HL-60 (cell line): ENCODE data around the gene AKAP6.

ENCODE experiments used
- DNase-seq, 2 experiments: peaks; one replicate each; pipeline ENCODE4 v3.0.0-alpha.2; 2010 to 2020; ENCODE audit warnings: low read depth in 1 of 2, low spot score in 1 of 2
- H3K27ac ChIP-seq: fragments of 250-450 bp; sonication (Bioruptor Pico); replicated peaks from 2 replicates; pipeline ENCODE4 v1.5.1; 2020; ENCODE audit warnings: mild to moderate bottlenecking, moderate library complexity
- H3K27me3 ChIP-seq: fragments of 250-450 bp; sonication (Bioruptor Pico); 2 replicates; pipeline ENCODE4 v1.5.1; 2021; ENCODE audit warnings: mild to moderate bottlenecking, moderate library complexity; ENCODE audit not compliant: insufficient read depth, poor library complexity, severe bottlenecking
- H3K4me3 ChIP-seq: replicated peaks from 2 replicates; pipeline ENCODE4 v1.5.1; 2011; ENCODE audit warnings: mild to moderate bottlenecking, control low read depth, low read length; ENCODE audit not compliant: insufficient read depth
- CTCF ChIP-seq: IDR thresholded peaks from one replicate; pipeline ENCODE4 v1.5.1; 2011; ENCODE audit warnings: low read length, control low read depth, inconsistent platforms; ENCODE audit not compliant: insufficient read depth
- GABPA ChIP-seq: IDR thresholded peaks from 2 replicates; pipeline ENCODE4 v1.6.1; 2012; ENCODE audit warnings: low read depth
- POLR2AphosphoS5 ChIP-seq: IDR thresholded peaks from 2 replicates; pipeline ENCODE4 v1.6.1; 2012; ENCODE audit warnings: low read depth
- REST ChIP-seq: IDR thresholded peaks from 2 replicates; pipeline ENCODE4 v1.6.1; 2012; ENCODE audit warnings: low read depth; ENCODE audit not compliant: insufficient replicate concordance
- SPI1 ChIP-seq: IDR thresholded peaks from 2 replicates; pipeline ENCODE4 v1.6.1; 2012; ENCODE audit warnings: low read depth, mild to moderate bottlenecking, borderline replicate concordance

Gene AKAP6

GRCh38 chr14:32469388-32470160 lies 140.5 kb downstream of the AKAP6 start:
- no peak for TF ChIP-seq SPI1
- no peak for TF ChIP-seq CTCF
- TF ChIP-seq REST, result no peak
- no peak for TF ChIP-seq POLR2AphosphoS5
- TF ChIP-seq GABPA, result no peak
- Histone ChIP-seq H3K27ac (no peak overlapping the region), H3K27me3 (no peaks in the 10 kb centered on the region), H3K4me3 (no peak overlapping the region)
- no peak for DNase-seq

- Histone ChIP-seq H3K27ac (no peak overlapping the region), H3K27me3 (no peaks in the 10 kb centered on the region), H3K4me3 (no peak overlapping the region)
- DNase-seq, result no peak
- TF ChIP-seq GABPA (no peak), SPI1 (no peak), CTCF (no peak), POLR2AphosphoS5 (no peak), REST (no peak)
These were observed 141.1 kb downstream of the AKAP6 start for GRCh38 chr14:32470161-32470715.

GRCh38 chr14:32471181-32471580 lies 142.1 kb downstream of the AKAP6 start:
- no peak for TF ChIP-seq REST
- no peak for TF ChIP-seq GABPA
- TF ChIP-seq SPI1, result no peak
- no peak overlapping the region for H3K4me3 ChIP-seq
- no peak for DNase-seq
- no peak overlapping the region for H3K27ac ChIP-seq
- H3K27me3 ChIP-seq, result no peaks in the 10 kb centered on the region
